H1 (cell line): Measurements from ENCODE around the gene SPARC. TPM values are rescaled to one million over a fixed set of nuclear protein-coding genes. Genes with fewer than 3 reads are reported as not detected.

Experiments
- KDM1A ChIP-seq: fragments of 200-600, 300-600 bp; sonication (generic); IDR thresholded peaks from 2 replicates; pipeline ENCODE4 v1.7.1; 2016; ENCODE audit warnings: mild to moderate bottlenecking, low read length, borderline replicate concordance
- MAFK ChIP-seq: IDR thresholded peaks from 2 replicates; pipeline ENCODE4 v1.6.1; 2012; ENCODE audit warnings: low read depth, mild to moderate bottlenecking, improper control_type of control experiment, low read length
- RXRA ChIP-seq: IDR thresholded peaks from 2 replicates; pipeline ENCODE4 v1.6.1; 2011; ENCODE audit warnings: low read depth, mild to moderate bottlenecking, low read length, moderate library complexity; ENCODE audit not compliant: insufficient read depth
- polyA plus RNA-seq, 7 experiments: library from polyadenylated mRNA; depleted of rRNA in 3 of 7; stranded (reverse) in 5 of 7; unstranded in 2 of 7; fragments of >200 nt in 5 of 7; fragments of 200-250 nt in 2 of 7; gene quantifications; 1 replicate in 5 of 7; 2 replicates in 1 of 7; 4 replicates in 1 of 7; pipeline versions ENCODE4 v1.2.1 to v1.2.3, GENCODE V29; 2011 to 2013; ENCODE audit warnings: missing spikeins in 2 of 7, mixed read lengths in 2 of 7
- total RNA-seq: library from RNA; stranded (reverse); fragmentation: NEBNext Ultra II Directional; extraction: Animal tissue kit (Norgen Biotek cat#: 25700); gene quantifications from 2 replicates; pipeline ENCODE4 v1.2.1, GENCODE V29; 2021

Gene SPARC
- total and polyA plus RNA-seq, 2 of the 8 experiments (the other 6 are each of a cell fraction or from before 2014, with no cell fraction given), result 375 to 438 TPM

DNA sequence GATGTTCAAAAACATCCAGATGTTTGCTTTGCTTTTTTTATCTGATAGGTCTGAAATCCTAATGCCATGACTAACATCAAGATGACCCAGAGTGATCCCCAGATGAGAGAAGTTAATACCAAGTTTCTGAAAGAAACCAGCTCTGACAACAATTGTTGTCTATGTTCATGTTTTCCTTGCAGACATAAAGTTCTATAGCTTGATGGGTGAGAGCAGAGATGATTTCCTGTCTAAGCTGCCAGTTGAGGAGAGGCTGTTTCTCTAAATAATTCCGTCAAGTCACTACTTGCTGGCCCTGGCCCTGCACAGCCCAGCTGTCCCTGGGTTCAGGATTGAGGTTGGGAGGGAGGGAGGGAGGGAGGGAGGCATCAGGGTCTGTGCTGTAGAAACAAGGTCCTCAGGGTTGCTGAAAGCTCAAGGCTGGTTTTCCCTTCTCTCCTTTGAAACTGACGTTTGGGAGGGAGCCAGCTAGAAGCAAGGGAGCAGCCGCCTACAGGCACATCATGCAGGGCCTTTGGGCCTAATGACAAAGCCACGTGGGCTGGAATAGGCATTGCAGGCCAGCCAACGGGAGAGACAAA is 3.9 kb downstream of the SPARC start (continued):
- TF ChIP-seq KDM1A (no peak), RXRA (no peak), MAFK (no peak)
